IMR-90 (cell line): Measurements from ENCODE around the gene SPC25. TPM values are rescaled to one million over a fixed set of nuclear protein-coding genes. Genes with fewer than 3 reads are reported as not detected.

Experiments
- ATAC-seq: fragments of 200-7000 bp; cut with Tn5 transposase; 2 replicates; pipeline ENCODE4 v1.9.1; 2020; ENCODE audit warnings: low read depth, mild to moderate bottlenecking, moderate library complexity
- BruUV-seq: library from RNA; stranded (reverse); fragments of 400-500 nt; replicated peaks from 2 replicates; lab custom pipeline; 2021; lab: Mats Ljungman, UMichigan
- CTCF ChIA-PET: fragments of 300-600 bp; formaldehyde crosslinking; extraction: SDS; loops from one replicate; lab custom pipeline; 2021; ENCODE audit warnings: antibody characterized with exemption; lab: Yijun Ruan, JAX
- POLR2A ChIA-PET: fragments of 300-600 bp; sonication (Branson Sonifier 250); formaldehyde crosslinking; loops from one replicate; lab custom pipeline; 2022; ENCODE audit warnings: antibody characterized with exemption; ENCODE audit not compliant: unreplicated experiment; lab: Charles Lee
- DNase-seq: peaks from one replicate; pipeline ENCODE4 v3.0.0; 2013
- H2AFZ ChIP-seq: replicated peaks from 2 replicates; pipeline ENCODE3; 2013; ENCODE audit warnings: low read length, mild to moderate bottlenecking; ENCODE audit not compliant: poor library complexity
- H2AK5ac ChIP-seq: 2 replicates; pipeline ENCODE4 v1.6.1; 2013; ENCODE audit warnings: low read depth, low read length, inconsistent platforms
- H2AK9ac ChIP-seq: replicated peaks from 2 replicates; pipeline ENCODE3; 2013; ENCODE audit warnings: mild to moderate bottlenecking, low read depth, low read length, moderate library complexity; ENCODE audit not compliant: poor library complexity
- H2BK120ac ChIP-seq: 2 replicates; pipeline ENCODE4 v1.6.1; 2013; ENCODE audit warnings: low read depth, low read length, inconsistent platforms
- H2BK15ac ChIP-seq: 3 replicates; pipeline ENCODE4 v1.6.1; 2013; ENCODE audit warnings: low read depth, low read length, inconsistent platforms
- H2BK20ac ChIP-seq: 2 replicates; pipeline ENCODE4 v1.6.1; 2013; ENCODE audit warnings: low read depth, mild to moderate bottlenecking, inconsistent platforms, low read length, moderate library complexity
- H2BK5ac ChIP-seq: 2 replicates; pipeline ENCODE4 v1.6.1; 2013; ENCODE audit warnings: mild to moderate bottlenecking, low read depth, low read length, inconsistent platforms; ENCODE audit not compliant: poor library complexity, severe bottlenecking
- H3K14ac ChIP-seq: replicated peaks from 2 replicates; pipeline ENCODE4 v1.6.1; 2013; ENCODE audit warnings: low read depth, low read length, inconsistent platforms
- H3K18ac ChIP-seq: 2 replicates; pipeline ENCODE4 v1.6.1; 2013; ENCODE audit warnings: low read depth, low read length, control low read depth
- H3K23ac ChIP-seq: 2 replicates; pipeline ENCODE4 v1.6.1; 2013; ENCODE audit warnings: low read depth, low read length, inconsistent platforms
- H3K27ac ChIP-seq: 2 replicates; pipeline ENCODE4 v1.5.1; 2013; ENCODE audit warnings: mild to moderate bottlenecking, control low read depth, low read length; ENCODE audit not compliant: insufficient read depth
- H3K27me3 ChIP-seq: 2 replicates; pipeline ENCODE4 v1.6.1; 2013; ENCODE audit warnings: low read length; ENCODE audit not compliant: control insufficient read depth, insufficient read depth
- H3K36me3 ChIP-seq: 2 replicates; pipeline ENCODE4 v1.6.1; 2013; ENCODE audit warnings: low read length, mixed read lengths; ENCODE audit not compliant: control insufficient read depth, insufficient read depth
- H3K4ac ChIP-seq: 2 replicates; pipeline ENCODE4 v1.6.1; 2013; ENCODE audit warnings: low read depth, low read length, inconsistent platforms
- H3K4me1 ChIP-seq: 2 replicates; pipeline ENCODE4 v1.6.1; 2013; ENCODE audit warnings: low read length, mixed read lengths; ENCODE audit not compliant: control insufficient read depth, insufficient read depth
- H3K4me2 ChIP-seq: 2 replicates; pipeline ENCODE4 v1.6.1; 2013; ENCODE audit warnings: low read depth, mild to moderate bottlenecking, control low read depth, low read length, moderate library complexity
- H3K4me3 ChIP-seq: 2 replicates; pipeline ENCODE4 v1.5.1; 2013; ENCODE audit warnings: low read depth, mild to moderate bottlenecking, control low read depth, low read length, moderate library complexity; ENCODE audit not compliant: insufficient read depth
- H3K56ac ChIP-seq: 2 replicates; pipeline ENCODE4 v1.6.1; 2013; ENCODE audit warnings: low read length, inconsistent platforms; ENCODE audit not compliant: insufficient read depth; ENCODE audit errors: extremely low read depth
- H3K79me1 ChIP-seq, 2 experiments: 2 replicates each; pipeline ENCODE4 v1.6.1; 2013; ENCODE audit warnings: low read length in 2 of 2, inconsistent platforms in 1 of 2, low read depth in 1 of 2
- H3K9ac ChIP-seq: 2 replicates; pipeline ENCODE4 v1.6.1; 2013; ENCODE audit warnings: low read depth, low read length, control low read depth
- H3K9me1 ChIP-seq: 2 replicates; pipeline ENCODE4 v1.6.1; 2013; ENCODE audit warnings: low read length, inconsistent platforms; ENCODE audit not compliant: insufficient read depth
- H3K9me3 ChIP-seq: 2 replicates; pipeline ENCODE4 v1.6.1; 2013; ENCODE audit warnings: low read length; ENCODE audit not compliant: control insufficient read depth, insufficient read depth
- H4K20me1 ChIP-seq: 2 replicates; pipeline ENCODE4 v1.6.1; 2013; ENCODE audit warnings: low read length, inconsistent platforms; ENCODE audit not compliant: insufficient read depth
- H4K5ac ChIP-seq: 2 replicates; pipeline ENCODE4 v1.6.1; 2013; ENCODE audit warnings: mild to moderate bottlenecking, low read depth, low read length, control low read depth
- H4K8ac ChIP-seq, 2 experiments: 2 replicates each; pipeline ENCODE4 v1.6.1; 2013; ENCODE audit warnings: low read depth in 2 of 2, low read length in 2 of 2, control low read depth in 1 of 2, inconsistent platforms in 1 of 2
- H4K91ac ChIP-seq: 2 replicates; pipeline ENCODE4 v1.6.1; 2013; ENCODE audit warnings: low read depth, low read length, inconsistent platforms; ENCODE audit not compliant: insufficient read depth
- CTCF ChIP-seq: conservative IDR thresholded peaks from 2 replicates; pipeline ENCODE4 v1.5.1; 2012; ENCODE audit warnings: mild to moderate bottlenecking, low read depth, low read length, improper control_type of control experiment
- RAD21 ChIP-seq: IDR thresholded peaks from 2 replicates; pipeline ENCODE4 v1.6.1; 2012; ENCODE audit warnings: low read length, improper control_type of control experiment
- RCOR1 ChIP-seq: IDR thresholded peaks from 2 replicates; pipeline ENCODE4 v1.6.1; 2012; ENCODE audit warnings: mild to moderate bottlenecking, low read length, improper control_type of control experiment; ENCODE audit not compliant: insufficient replicate concordance
- SMC3 ChIP-seq: fragments of 150-350 bp; IDR thresholded peaks from 2 replicates; pipeline ENCODE4 v1.6.1; 2016; ENCODE audit warnings: low read depth, mild to moderate bottlenecking, antibody characterized with exemption, low read length, moderate library complexity
- WGBS, 2 experiments: methylation state at CpG; one replicate each; pipeline versions ENCODE4 v1.1.5 to v1.1.7; 2013; ENCODE audit warnings: missing lambda C conversion rate in 2 of 2; ENCODE audit not compliant: insufficient read length in 1 of 2; ENCODE audit errors: extremely low coverage in 2 of 2; 5-methylcytosine and 5-hydroxymethylcytosine counted together
- dilution Hi-C: fragments of 300-500 bp; cut with HindIII; formaldehyde crosslinking; loops from one replicate; pipeline ENCODE4 v1.14.3; 2018; ENCODE audit warnings: low sequenced_read_pairs; ENCODE audit not compliant: unreplicated experiment
- in situ Hi-C: fragments of 300-500 bp; cut with MboI; formaldehyde crosslinking; loops from 3 replicates; pipeline ENCODE4 v1.14.3; 2019; ENCODE audit warnings: low sequenced_read_pairs, inconsistent platforms, mixed read lengths
- intact Hi-C: fragments of 100-400 bp; cut with micrococcal nuclease; formaldehyde crosslinking; loops from 2 replicates; pipeline ENCODE4 v1.10.0; 2022
- polyA plus RNA-seq, 3 experiments: library from polyadenylated mRNA; depleted of rRNA; stranded (reverse); fragments of >200 nt; gene quantifications; 2 replicates each; pipeline ENCODE4 v1.2.3, GENCODE V29; 2012; ENCODE audit warnings: low replicate concordance in 1 of 3
- total RNA-seq: library from RNA; depleted of rRNA; stranded (reverse); fragments of >200 nt; gene quantifications from 2 replicates; pipeline ENCODE4 v1.2.3, GENCODE V29; 2012

Gene SPC25
- total and polyA plus RNA-seq, 2 of the 4 experiments (the other 2 are of a cell fraction): 2.0 to 7.1 TPM

- Histone ChIP-seq H3K4me1 (no peaks in the 10 kb centered on the region), H3K9ac (no peak overlapping the region), H3K9me1 (no peaks in the 10 kb centered on the region), H2AK9ac (no peak overlapping the region), H3K4me2 (no peak overlapping the region), H3K4me3 (no peak overlapping the region), H2BK120ac (no peak overlapping the region), H2AK5ac (no peak overlapping the region), H3K36me3 (no peaks in the 10 kb centered on the region), H3K18ac (no peak overlapping the region), H4K91ac (no peak overlapping the region), H3K79me1 (no peaks in the 10 kb centered on the region), H3K27ac (no peak overlapping the region), H3K23ac (no peak overlapping the region), H3K56ac (no peak overlapping the region), H4K8ac (no peak overlapping the region), H3K4ac (no peak overlapping the region), H2BK20ac (no peak overlapping the region), H2BK15ac (no peak overlapping the region), H2BK5ac (no peak overlapping the region), H3K14ac (no peak overlapping the region), H3K27me3 (peaks cover 6% of the 10 kb centered on the region), H4K20me1 (no peaks in the 10 kb centered on the region), H3K9me3 (no peaks in the 10 kb centered on the region), H2AFZ (no peak overlapping the region), H4K5ac (no peak overlapping the region)
- ChIA-PET CTCF (interaction anchor here (0.6 to 1.3 kb wide), 4 partner anchors 14 to 148 kb away, joined by 3 read pairs; no protein-coding TSS in a partner anchor), POLR2A (no interaction called here)
- no CpG with 5 or more reads among the region's 4 CpGs for WGBS, 2 experiments
- ATAC-seq: peak; percentile 57; the same call in 1 of the 2 replicates
- peak; percentile 34 for DNase-seq
- dilution Hi-C loops (no loop called here), intact Hi-C loops (loop anchor here (1.0 kb wide), 2 partner anchors 147 to 574 kb away; no protein-coding TSS in a partner anchor), in situ Hi-C loops (no loop called here)
- BruUV-seq: no TSS peak
- TF ChIP-seq RCOR1 (no peak), CTCF (peak; percentile 67), RAD21 (peak; percentile 76), SMC3 (peak; percentile 76)
Measured at GRCh38 chr2:168920504-168921157, 30.4 kb upstream of the SPC25 start.
